Measurements from ENCODE around the gene ULK4. TPM values are rescaled to one million over a fixed set of nuclear protein-coding genes. Genes with fewer than 3 reads are reported as not detected.

The ULK4 gene
- total and polyA plus RNA-seq, 2 donors (not counting 1 experiment from before 2014, with no cell fraction given) = 9.1 to 9.7 TPM

DNA sequence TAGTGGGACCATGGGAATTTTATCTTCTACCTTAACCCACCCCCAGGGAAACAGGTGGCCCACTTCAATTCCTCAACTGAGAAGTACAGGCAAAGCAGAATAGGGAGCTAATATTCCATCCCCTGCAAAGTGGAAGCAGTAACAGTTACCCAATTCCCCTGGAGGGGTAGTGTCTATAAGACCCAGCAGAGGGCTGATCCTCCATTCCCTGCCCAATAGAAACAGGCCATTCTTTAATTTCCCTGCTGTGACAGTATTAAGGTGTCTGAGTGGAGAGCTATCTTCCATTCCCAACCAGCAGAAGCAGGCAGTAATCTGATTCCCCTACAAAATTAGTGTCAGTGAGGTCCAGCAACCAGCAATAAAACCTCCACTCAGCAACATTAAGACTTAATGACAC, 219.8 kb downstream of the ULK4 start:
- Histone ChIP-seq H3K9me3 (ENCODE audit: control insufficient read depth, insufficient read depth, low read depth, low read length) (no peaks in the 10 kb centered on the region), H2AFZ (ENCODE audit: low read length) (no peak overlapping the region), H3K27ac (ENCODE audit: insufficient read depth, low read length) (no peak overlapping the region), H3K36me3 (ENCODE audit: control insufficient read depth, insufficient read depth, low read length) (no peaks in the 10 kb centered on the region), H4K20me1 (ENCODE audit: control insufficient read depth, extremely low read depth, insufficient read depth, low read length) (no peaks in the 10 kb centered on the region), H3K4me3 (replicated peaks in 1 of 4; ENCODE audit: control extremely low read depth in 1 of 4, insufficient read depth in 1 of 4, low read depth in 3 of 4, low read length in 4 of 4) (no peak overlapping the region), H3K79me2 (ENCODE audit: control insufficient read depth, insufficient read depth, low read length) (no peaks in the 10 kb centered on the region), H3K27me3 (ENCODE audit: control insufficient read depth, insufficient read depth, low read length) (no peaks in the 10 kb centered on the region), H3K4me2 (ENCODE audit: extremely low read depth, insufficient read depth, low read length) (no peak overlapping the region), H3K4me1 (ENCODE audit: control insufficient read depth, extremely low read depth, insufficient read depth, low read length) (no peaks in the 10 kb centered on the region), H3K9ac (ENCODE audit: insufficient read depth, low read length) (no peak overlapping the region)
- no peak for DNase-seq (ENCODE audit: low read depth in 2 of 2)
- TF ChIP-seq, protein P1, sequence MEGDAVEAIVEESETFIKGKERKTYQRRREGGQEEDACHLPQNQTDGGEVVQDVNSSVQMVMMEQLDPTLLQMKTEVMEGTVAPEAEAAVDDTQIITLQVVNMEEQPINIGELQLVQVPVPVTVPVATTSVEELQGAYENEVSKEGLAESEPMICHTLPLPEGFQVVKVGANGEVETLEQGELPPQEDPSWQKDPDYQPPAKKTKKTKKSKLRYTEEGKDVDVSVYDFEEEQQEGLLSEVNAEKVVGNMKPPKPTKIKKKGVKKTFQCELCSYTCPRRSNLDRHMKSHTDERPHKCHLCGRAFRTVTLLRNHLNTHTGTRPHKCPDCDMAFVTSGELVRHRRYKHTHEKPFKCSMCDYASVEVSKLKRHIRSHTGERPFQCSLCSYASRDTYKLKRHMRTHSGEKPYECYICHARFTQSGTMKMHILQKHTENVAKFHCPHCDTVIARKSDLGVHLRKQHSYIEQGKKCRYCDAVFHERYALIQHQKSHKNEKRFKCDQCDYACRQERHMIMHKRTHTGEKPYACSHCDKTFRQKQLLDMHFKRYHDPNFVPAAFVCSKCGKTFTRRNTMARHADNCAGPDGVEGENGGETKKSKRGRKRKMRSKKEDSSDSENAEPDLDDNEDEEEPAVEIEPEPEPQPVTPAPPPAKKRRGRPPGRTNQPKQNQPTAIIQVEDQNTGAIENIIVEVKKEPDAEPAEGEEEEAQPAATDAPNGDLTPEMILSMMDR (conservative IDR thresholded peaks at IDR 0.05 in 1 of 2, IDR thresholded peaks at IDR 0.05 in 1 of 2; ENCODE audit: low read depth in 1 of 2, low read length in 2 of 2) = no peak
- no peak for TF ChIP-seq EZH2 (IDR thresholded peaks at IDR 0.05; ENCODE audit: low read length, missing control alignments)

DNA sequence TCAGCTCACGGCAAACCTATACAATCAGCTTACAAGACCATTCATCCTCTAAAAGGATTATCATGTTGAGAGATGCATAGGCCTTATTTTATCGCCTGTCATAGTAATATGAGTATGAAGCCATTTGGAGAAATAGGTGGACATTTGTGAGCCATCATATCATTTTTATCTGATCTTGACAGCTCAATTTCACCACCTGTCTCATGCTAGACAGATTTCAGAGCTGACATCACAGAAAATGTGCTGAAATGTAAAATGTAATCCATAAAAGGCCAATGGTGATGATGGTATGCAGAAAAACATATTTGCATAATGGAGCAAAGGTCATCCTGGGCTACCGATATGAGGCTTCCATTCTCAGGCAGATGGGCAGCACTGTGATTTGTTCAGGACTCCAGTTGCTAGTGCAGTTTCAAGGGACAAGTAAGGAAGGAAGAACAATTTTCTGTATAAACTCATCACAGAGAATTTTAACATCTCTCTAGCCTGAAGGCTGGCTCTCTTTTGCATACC, 221.5 kb downstream of the ULK4 start:
- no peak for DNase-seq (ENCODE audit: low read depth in 2 of 2)
- Histone ChIP-seq H3K79me2 (ENCODE audit: control insufficient read depth, insufficient read depth, low read length) (no peaks in the 10 kb centered on the region), H4K20me1 (ENCODE audit: control insufficient read depth, extremely low read depth, insufficient read depth, low read length) (no peaks in the 10 kb centered on the region), H2AFZ (ENCODE audit: low read length) (no peak overlapping the region), H3K36me3 (ENCODE audit: control insufficient read depth, insufficient read depth, low read length) (no peaks in the 10 kb centered on the region), H3K4me2 (ENCODE audit: extremely low read depth, insufficient read depth, low read length) (no peak overlapping the region), H3K27me3 (ENCODE audit: control insufficient read depth, insufficient read depth, low read length) (no peaks in the 10 kb centered on the region), H3K27ac (ENCODE audit: insufficient read depth, low read length) (no peak overlapping the region), H3K4me3 (replicated peaks in 1 of 4; ENCODE audit: control extremely low read depth in 1 of 4, insufficient read depth in 1 of 4, low read depth in 3 of 4, low read length in 4 of 4) (no peak overlapping the region), H3K4me1 (ENCODE audit: control insufficient read depth, extremely low read depth, insufficient read depth, low read length) (no peaks in the 10 kb centered on the region), H3K9ac (ENCODE audit: insufficient read depth, low read length) (no peak overlapping the region), H3K9me3 (ENCODE audit: control insufficient read depth, insufficient read depth, low read depth, low read length) (no peaks in the 10 kb centered on the region)
- TF ChIP-seq, protein P1 (conservative IDR thresholded peaks at IDR 0.05 in 1 of 2, IDR thresholded peaks at IDR 0.05 in 1 of 2; ENCODE audit: low read depth in 1 of 2, low read length in 2 of 2) = no peak
- TF ChIP-seq EZH2 (IDR thresholded peaks at IDR 0.05; ENCODE audit: low read length, missing control alignments) = no peak

DNA sequence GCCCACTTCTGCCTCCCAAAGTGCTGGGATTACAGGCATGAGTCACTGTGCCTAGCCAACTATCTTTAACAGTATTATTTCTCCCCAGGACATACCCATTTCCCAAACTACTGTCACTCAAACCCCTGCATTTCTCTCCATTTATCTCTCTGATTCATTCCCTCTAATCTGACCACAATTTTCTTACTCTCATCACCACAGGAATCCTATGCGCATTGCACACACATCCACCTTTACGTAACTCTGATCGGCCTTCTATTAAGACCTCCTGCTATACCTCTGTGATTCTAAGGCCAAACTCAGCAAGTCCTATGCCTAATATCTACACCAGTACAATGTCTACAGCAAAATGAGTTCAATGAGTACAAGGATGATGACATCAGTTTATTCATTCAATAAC, 235.0 kb downstream of the ULK4 start:
- DNase-seq (ENCODE audit: low read depth in 2 of 2) = peak in 1 of 2 donors; percentile 73
- Histone ChIP-seq H3K36me3 (ENCODE audit: control insufficient read depth, insufficient read depth, low read length) (no peaks in the 10 kb centered on the region), H4K20me1 (ENCODE audit: control insufficient read depth, extremely low read depth, insufficient read depth, low read length) (no peaks in the 10 kb centered on the region), H3K4me1 (ENCODE audit: control insufficient read depth, extremely low read depth, insufficient read depth, low read length) (no peaks in the 10 kb centered on the region), H3K9ac (ENCODE audit: insufficient read depth, low read length) (no peak overlapping the region), H3K27ac (ENCODE audit: insufficient read depth, low read length) (no peak overlapping the region), H2AFZ (ENCODE audit: low read length) (no peak overlapping the region), H3K27me3 (ENCODE audit: control insufficient read depth, insufficient read depth, low read length) (no peaks in the 10 kb centered on the region), H3K4me3 (replicated peaks in 1 of 4; ENCODE audit: control extremely low read depth in 1 of 4, insufficient read depth in 1 of 4, low read depth in 3 of 4, low read length in 4 of 4) (no peak overlapping the region), H3K9me3 (ENCODE audit: control insufficient read depth, insufficient read depth, low read depth, low read length) (no peaks in the 10 kb centered on the region), H3K4me2 (ENCODE audit: extremely low read depth, insufficient read depth, low read length) (no peak overlapping the region), H3K79me2 (ENCODE audit: control insufficient read depth, insufficient read depth, low read length) (no peaks in the 10 kb centered on the region)
- no peak for TF ChIP-seq EZH2 (IDR thresholded peaks at IDR 0.05; ENCODE audit: low read length, missing control alignments)
- TF ChIP-seq, protein P1 (conservative IDR thresholded peaks at IDR 0.05 in 1 of 2, IDR thresholded peaks at IDR 0.05 in 1 of 2; ENCODE audit: low read depth in 1 of 2, low read length in 2 of 2) = no peak
